SK-N-SH (cell line): ENCODE results near the gene TRPC3. TPM values are rescaled to one million over a fixed set of nuclear protein-coding genes. Genes with fewer than 3 reads are reported as not detected.

Experiments used
- CTCF ChIA-PET: fragments of 300-600, 350-600 bp; formaldehyde crosslinking; extraction: SDS; loops from one replicate; lab custom pipeline; 2021; lab: Yijun Ruan, JAX
- POLR2A ChIA-PET: fragments of 350-600 bp; sonication (Branson Sonifier 250); formaldehyde crosslinking; extraction: SDS; loops from one replicate; lab custom pipeline; 2020; ENCODE audit warnings: antibody characterized with exemption, inconsistent platforms; lab: Yijun Ruan, JAX
- DNase-seq: peaks from one replicate; pipeline ENCODE4 v3.0.0; 2012
- H2AFZ ChIP-seq: fragments of 200-600 bp; sonication (generic); 2 replicates; pipeline ENCODE4 v1.8.1; 2016; ENCODE audit warnings: antibody characterized with exemption, mild to moderate bottlenecking, low read depth
- H3F3A ChIP-seq: fragments of 200-600 bp; sonication (generic); replicated peaks from 2 replicates; pipeline ENCODE3; 2016; ENCODE audit warnings: antibody characterized with exemption, mild to moderate bottlenecking; ENCODE audit not compliant: insufficient read depth
- H3K27ac ChIP-seq, 2 experiments: fragments of 200-500 bp in 1 of 2; fragments of 200-600 bp in 1 of 2; sonication (Bioruptor generic) in 1 of 2; sonication (generic), shearing (Covaris generic) in 1 of 2; 2 replicates each; pipeline versions ENCODE4 v1.5.1 to v1.6.1; 2014 to 2016; ENCODE audit warnings: low read depth in 2 of 2, inconsistent platforms in 1 of 2, low read length in 1 of 2, mild to moderate bottlenecking in 1 of 2, mixed read lengths in 1 of 2
- H3K27me3 ChIP-seq: fragments of 200-600 bp; sonication (generic), shearing (Covaris generic); 2 replicates; pipeline ENCODE4 v1.6.1; 2016; ENCODE audit warnings: mixed run types; ENCODE audit not compliant: insufficient read depth
- H3K36me3 ChIP-seq, 2 experiments: fragments of 200-500 bp in 1 of 2; fragments of 200-600 bp in 1 of 2; sonication (Bioruptor generic) in 1 of 2; sonication (generic) in 1 of 2; replicated peaks in 1 of 2; 2 replicates each; pipeline versions ENCODE3 to v1.5.1; 2014 to 2016; ENCODE audit warnings: low read length in 1 of 2, mild to moderate bottlenecking in 1 of 2; ENCODE audit not compliant: insufficient read depth in 2 of 2, control insufficient read depth in 1 of 2
- H3K4me1 ChIP-seq, 2 experiments: fragments of 200-500 bp in 1 of 2; fragments of 200-600 bp in 1 of 2; sonication (Bioruptor generic) in 1 of 2; sonication (generic), shearing (Covaris generic) in 1 of 2; 2 replicates each; pipeline versions ENCODE4 v1.5.1 to v1.6.1; 2014 to 2016; ENCODE audit warnings: low read depth in 1 of 2, low read length in 1 of 2, mixed run types in 1 of 2; ENCODE audit not compliant: insufficient read depth in 2 of 2, control insufficient read depth in 1 of 2
- H3K4me2 ChIP-seq: fragments of 200-600 bp; sonication (generic), shearing (Covaris generic); 2 replicates; pipeline ENCODE4 v1.6.1; 2017; ENCODE audit warnings: mixed run types
- H3K4me3 ChIP-seq, 2 experiments: fragments of 200-500 bp in 1 of 2; fragments of 200-600 bp in 1 of 2; sonication (Bioruptor generic) in 1 of 2; sonication (generic), shearing (Covaris generic) in 1 of 2; 2 replicates each; pipeline versions ENCODE4 v1.5.1 to v1.8.1; 2014 to 2016; ENCODE audit warnings: low read depth in 2 of 2, inconsistent platforms in 1 of 2, low read length in 1 of 2, mild to moderate bottlenecking in 1 of 2, mixed read lengths in 1 of 2, moderate library complexity in 1 of 2
- H3K79me2 ChIP-seq: fragments of 200-600 bp; sonication (generic); 2 replicates; pipeline ENCODE4 v1.8.1; 2017; ENCODE audit warnings: mild to moderate bottlenecking; ENCODE audit not compliant: insufficient read depth
- H3K9ac ChIP-seq: fragments of 200-600 bp; sonication (generic); 2 replicates; pipeline ENCODE4 v1.6.1; 2017; ENCODE audit warnings: mixed run types
- H3K9me2 ChIP-seq: fragments of 200-600 bp; sonication (generic); 2 replicates; pipeline ENCODE4 v1.6.1; 2017; ENCODE audit warnings: mixed run types
- H3K9me3 ChIP-seq: fragments of 200-600 bp; sonication (generic); 2 replicates; pipeline ENCODE4 v1.6.1; 2017; ENCODE audit warnings: mixed run types, mild to moderate bottlenecking, moderate library complexity
- H4K20me1 ChIP-seq: fragments of 200-600 bp; sonication (generic); 2 replicates; pipeline ENCODE4 v1.6.1; 2017; ENCODE audit warnings: mild to moderate bottlenecking, mixed run types; ENCODE audit not compliant: insufficient read depth
- CTCF ChIP-seq: fragments of 200-600 bp; sonication (generic); IDR thresholded peaks from 2 replicates; pipeline ENCODE4 v1.6.1; 2017; ENCODE audit warnings: antibody characterized with exemption, mild to moderate bottlenecking, moderate library complexity
- FOXJ3 ChIP-seq: sonication (generic); formaldehyde crosslinking; IDR thresholded peaks from 2 replicates; pipeline ENCODE4 v1.5.1; 2020; ENCODE audit warnings: mild to moderate bottlenecking, missing genetic modification reagents
- FOXM1 ChIP-seq: IDR thresholded peaks from 2 replicates; pipeline ENCODE4 v1.4.0; 2012; ENCODE audit warnings: low read depth, mild to moderate bottlenecking
- GATA2 ChIP-seq: sonication (generic); formaldehyde crosslinking; IDR thresholded peaks from 2 replicates; pipeline ENCODE4 v1.5.0; 2020; ENCODE audit warnings: mild to moderate bottlenecking, missing genetic modification reagents
- JUND ChIP-seq: IDR thresholded peaks from 2 replicates; pipeline ENCODE4 v1.4.0; 2012
- MAX ChIP-seq: IDR thresholded peaks from 2 replicates; pipeline ENCODE4 v1.4.0; 2012; ENCODE audit warnings: low read depth
- MXI1 ChIP-seq: IDR thresholded peaks from 2 replicates; pipeline ENCODE4 v1.6.1; 2012; ENCODE audit warnings: mild to moderate bottlenecking, low read depth, low read length, improper control_type of control experiment
- NRF1 ChIP-seq: IDR thresholded peaks from 2 replicates; pipeline ENCODE4 v1.6.1; 2012; ENCODE audit warnings: low read depth, mild to moderate bottlenecking, low read length
- RAD21 ChIP-seq: IDR thresholded peaks from 2 replicates; pipeline ENCODE4 v1.6.1; 2012; ENCODE audit warnings: mild to moderate bottlenecking, low read length
- RFX5 ChIP-seq: IDR thresholded peaks from 2 replicates; pipeline ENCODE4 v1.6.1; 2012; ENCODE audit warnings: mild to moderate bottlenecking, improper control_type of control experiment, low read length
- RXRA ChIP-seq: IDR thresholded peaks from 2 replicates; pipeline ENCODE4 v1.4.0; 2012; ENCODE audit warnings: low read depth, mild to moderate bottlenecking, borderline replicate concordance
- TCF12 ChIP-seq: IDR thresholded peaks from 2 replicates; pipeline ENCODE4 v1.4.0; 2012
- TEAD4 ChIP-seq: IDR thresholded peaks from 2 replicates; pipeline ENCODE4 v1.4.0; 2012; ENCODE audit warnings: mild to moderate bottlenecking, borderline replicate concordance; ENCODE audit not compliant: insufficient read depth
- USF1 ChIP-seq: IDR thresholded peaks from 2 replicates; pipeline ENCODE4 v1.4.0; 2012; ENCODE audit warnings: low read depth, borderline replicate concordance
- WGBS: methylation state at CpG from one replicate; pipeline ENCODE4 v1.1.6; 2017; ENCODE audit warnings: low lambda C conversion rate; 5-methylcytosine and 5-hydroxymethylcytosine counted together
- polyA plus RNA-seq, 3 experiments: library from polyadenylated mRNA; depleted of rRNA; stranded (reverse); fragments of >200 nt; gene quantifications; 2 replicates each; pipeline ENCODE4 v1.2.3, GENCODE V29; 2012
- TF ChIP-seq, protein P1 (sequence below): IDR thresholded peaks from 2 replicates; pipeline ENCODE4; 2012
- TF ChIP-seq, protein P2 (sequence below): fragments of 150-350 bp; IDR thresholded peaks from 2 replicates; pipeline ENCODE4 v1.6.1; 2016; ENCODE audit warnings: mild to moderate bottlenecking, low read depth, low read length

The TRPC3 gene
- polyA plus RNA-seq, 1 of the 3 experiments (the other 2 are of a cell fraction) = not detected

DNA sequence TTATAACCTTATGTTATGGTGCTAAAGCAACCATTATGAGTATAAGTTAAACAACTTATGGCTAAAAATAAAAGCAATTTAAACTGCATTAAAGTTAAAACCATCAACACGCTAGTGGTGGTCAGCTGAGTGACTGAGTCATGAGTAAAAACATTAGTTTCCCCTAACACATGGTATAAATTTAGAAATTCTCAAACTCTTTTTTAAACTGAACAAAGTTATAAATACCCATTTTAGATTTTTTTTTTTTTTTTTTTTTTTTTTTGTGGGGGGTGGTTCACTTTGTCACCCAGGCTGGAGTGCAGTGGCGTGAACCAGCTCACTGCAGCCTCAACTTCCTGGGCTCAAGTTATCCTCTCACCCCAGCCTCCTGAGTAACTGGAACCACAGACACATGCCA, 76.2 kb downstream of the TRPC3 start:
- Histone ChIP-seq H3K4me2 (no peak overlapping the region), H4K20me1 (no peaks in the 10 kb centered on the region), H3K27ac (no peak overlapping the region), H3K36me3 (no peaks in the 10 kb centered on the region), H3K9me3 (no peaks in the 10 kb centered on the region), H3K79me2 (no peaks in the 10 kb centered on the region), H3K4me3 (no peak overlapping the region), H3F3A (no peaks in the 10 kb centered on the region), H3K4me1 (no peaks in the 10 kb centered on the region; a peak in 1 of 4 replicates), H3K27me3 (peaks cover 6% of the 10 kb centered on the region; the same call in 1 of the 2 replicates), H3K9ac (no peak overlapping the region), H3K9me2 (no peaks in the 10 kb centered on the region), H2AFZ (no peak overlapping the region)
- WGBS = 75% methylated on average over 2 of the region's 2 CpGs
- POLR2A ChIA-PET = no interaction called here
- CTCF ChIA-PET = no interaction called here
- no peak for DNase-seq
- TF ChIP-seq JUND (no peak), RXRA (no peak), TEAD4 (no peak), USF1 (no peak), TCF12 (no peak), RFX5 (no peak), NRF1 (no peak), FOXJ3 (CRISPR knock-in tag) (no peak), GATA2 (CRISPR knock-in tag) (no peak), CTCF (no peak), RAD21 (no peak)
- TF ChIP-seq, protein P1, sequence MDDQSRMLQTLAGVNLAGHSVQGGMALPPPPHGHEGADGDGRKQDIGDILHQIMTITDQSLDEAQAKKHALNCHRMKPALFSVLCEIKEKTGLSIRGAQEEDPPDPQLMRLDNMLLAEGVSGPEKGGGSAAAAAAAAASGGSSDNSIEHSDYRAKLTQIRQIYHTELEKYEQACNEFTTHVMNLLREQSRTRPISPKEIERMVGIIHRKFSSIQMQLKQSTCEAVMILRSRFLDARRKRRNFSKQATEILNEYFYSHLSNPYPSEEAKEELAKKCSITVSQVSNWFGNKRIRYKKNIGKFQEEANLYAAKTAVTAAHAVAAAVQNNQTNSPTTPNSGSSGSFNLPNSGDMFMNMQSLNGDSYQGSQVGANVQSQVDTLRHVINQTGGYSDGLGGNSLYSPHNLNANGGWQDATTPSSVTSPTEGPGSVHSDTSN = no peak
- TF ChIP-seq, protein P2, sequence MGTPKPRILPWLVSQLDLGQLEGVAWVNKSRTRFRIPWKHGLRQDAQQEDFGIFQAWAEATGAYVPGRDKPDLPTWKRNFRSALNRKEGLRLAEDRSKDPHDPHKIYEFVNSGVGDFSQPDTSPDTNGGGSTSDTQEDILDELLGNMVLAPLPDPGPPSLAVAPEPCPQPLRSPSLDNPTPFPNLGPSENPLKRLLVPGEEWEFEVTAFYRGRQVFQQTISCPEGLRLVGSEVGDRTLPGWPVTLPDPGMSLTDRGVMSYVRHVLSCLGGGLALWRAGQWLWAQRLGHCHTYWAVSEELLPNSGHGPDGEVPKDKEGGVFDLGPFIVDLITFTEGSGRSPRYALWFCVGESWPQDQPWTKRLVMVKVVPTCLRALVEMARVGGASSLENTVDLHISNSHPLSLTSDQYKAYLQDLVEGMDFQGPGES = no peak

GRCh38 chr4:121873604-121874003, 78.3 kb downstream of the TRPC3 start:
- H2AFZ ChIP-seq = no peak overlapping the region
- H3F3A ChIP-seq = peaks cover 3% of the 10 kb centered on the region
- H3K9me2 ChIP-seq = no peaks in the 10 kb centered on the region
- H4K20me1 ChIP-seq = no peaks in the 10 kb centered on the region
- ChIA-PET CTCF (no interaction called here), POLR2A (no interaction called here)
- no peaks in the 10 kb centered on the region for H3K27me3 ChIP-seq
- no peak overlapping the region for H3K9ac ChIP-seq
- H3K27ac ChIP-seq = no peak overlapping the region
- no peaks in the 10 kb centered on the region for H3K36me3 ChIP-seq
- no peak overlapping the region for H3K4me2 ChIP-seq
- DNase-seq = no peak
- no peak overlapping the region for H3K4me3 ChIP-seq
- 54% methylated on average over 3 of the region's 3 CpGs for WGBS
- H3K79me2 ChIP-seq = peaks cover 10% of the 10 kb centered on the region
- TF ChIP-seq MAX (no peak), MXI1 (no peak), FOXM1 (no peak)
- no peaks in the 10 kb centered on the region for H3K9me3 ChIP-seq
- H3K4me1 ChIP-seq = peaks cover 0 to 5% of the 10 kb centered on the region in 2 experiments; a peak in 2 of 4 replicates
